Astrocyte (in vitro differentiated cells and primary cell): ENCODE data around the gene COPS9. TPM values are rescaled to one million over a fixed set of nuclear protein-coding genes. Genes with fewer than 3 reads are reported as not detected.

Experiments used
- DNase-seq: peaks from one replicate; pipeline ENCODE4 v3.0.0-alpha.2; 2010; ENCODE audit warnings: low read depth
- FAIRE-seq: peaks from 2 replicates; lab custom pipeline; 2011; peaks lifted over from hg19 to GRCh38; lab: Jason Lieb, UNC
- H2AFZ ChIP-seq: 2 replicates; pipeline ENCODE4 v1.6.0; 2012; ENCODE audit warnings: low read depth, low read length, inconsistent platforms
- H3K27ac ChIP-seq: 2 replicates; pipeline ENCODE4 v1.5.1; 2011; ENCODE audit warnings: low read depth, low read length, inconsistent platforms
- H3K27me3 ChIP-seq: 2 replicates; pipeline ENCODE4 v1.6.0; 2011; ENCODE audit warnings: low read length, inconsistent platforms; ENCODE audit not compliant: insufficient read depth
- H3K36me3 ChIP-seq: 2 replicates; pipeline ENCODE4 v1.5.1; 2011; ENCODE audit warnings: low read length, inconsistent platforms; ENCODE audit not compliant: insufficient read depth
- H3K4me1 ChIP-seq: 2 replicates; pipeline ENCODE4 v1.5.1; 2011; ENCODE audit warnings: low read length, inconsistent platforms; ENCODE audit not compliant: insufficient read depth
- H3K4me2 ChIP-seq: 2 replicates; pipeline ENCODE4 v1.6.0; 2012; ENCODE audit warnings: low read length, inconsistent platforms
- H3K4me3 ChIP-seq: 2 replicates; pipeline ENCODE4 v1.5.1; 2011; ENCODE audit warnings: low read depth, mild to moderate bottlenecking, low read length, inconsistent platforms; ENCODE audit not compliant: insufficient read depth
- H3K79me2 ChIP-seq: 2 replicates; pipeline ENCODE4 v1.6.0; 2012; ENCODE audit warnings: mild to moderate bottlenecking, low read length, inconsistent platforms; ENCODE audit not compliant: insufficient read depth
- H3K9ac ChIP-seq: 2 replicates; pipeline ENCODE4 v1.6.0; 2012; ENCODE audit warnings: mild to moderate bottlenecking, low read length, inconsistent platforms
- H3K9me3 ChIP-seq: 2 replicates; pipeline ENCODE4 v1.5.1; 2012; ENCODE audit warnings: low read depth, mild to moderate bottlenecking, low read length, inconsistent platforms; ENCODE audit not compliant: insufficient read depth
- H4K20me1 ChIP-seq: 2 replicates; pipeline ENCODE4 v1.6.0; 2012; ENCODE audit warnings: low read length, inconsistent platforms; ENCODE audit not compliant: insufficient read depth
- H3K27ac Mint-ChIP-seq: one replicate; pipeline ENCODE4 v1.8.0; 2021; ENCODE audit warnings: mild to moderate bottlenecking, mixed read lengths; ENCODE audit not compliant: unreplicated experiment
- H3K27me3 Mint-ChIP-seq: one replicate; pipeline ENCODE4 v1.8.0; 2021; ENCODE audit warnings: low read depth, mixed read lengths; ENCODE audit not compliant: unreplicated experiment
- H3K36me3 Mint-ChIP-seq: one replicate; pipeline ENCODE4 v1.8.0; 2021; ENCODE audit warnings: low read depth, mixed read lengths; ENCODE audit not compliant: unreplicated experiment
- H3K4me1 Mint-ChIP-seq: one replicate; pipeline ENCODE4 v1.8.0; 2021; ENCODE audit warnings: low read depth, mixed read lengths; ENCODE audit not compliant: unreplicated experiment
- H3K4me3 Mint-ChIP-seq: one replicate; pipeline ENCODE4 v1.8.0; 2021; ENCODE audit warnings: mild to moderate bottlenecking, moderate library complexity, mixed read lengths; ENCODE audit not compliant: unreplicated experiment
- H3K9me3 Mint-ChIP-seq: one replicate; pipeline ENCODE4 v1.8.0; 2021; ENCODE audit warnings: mild to moderate bottlenecking, mixed read lengths; ENCODE audit not compliant: unreplicated experiment
- CTCF ChIP-seq: IDR thresholded peaks from 2 replicates; pipeline ENCODE4 v1.5.1; 2011; ENCODE audit warnings: low read depth, mild to moderate bottlenecking, inconsistent platforms, low read length, moderate library complexity; ENCODE audit not compliant: insufficient read depth
- EZH2 ChIP-seq: IDR thresholded peaks from 2 replicates; pipeline ENCODE4 v1.6.1; 2012; ENCODE audit warnings: mild to moderate bottlenecking, low read length, inconsistent platforms; ENCODE audit not compliant: insufficient read depth
- total RNA-seq: library from RNA; stranded (reverse); gene quantifications from 2 replicates; pipeline ENCODE4 v1.2.1, GENCODE V29; 2021

Gene COPS9
- total RNA-seq, 1 donor from 2014 or later = 192 TPM

GRCh38 chr2:240163844-240164574, 27.9 kb upstream of the COPS9 start:
- Mint-ChIP-seq H3K9me3 (peaks cover 6% of the 10 kb centered on the region), H3K27me3 (peaks cover 51% of the 10 kb centered on the region), H3K4me1 (no peaks in the 10 kb centered on the region), H3K27ac (no peak overlapping the region), H3K36me3 (no peaks in the 10 kb centered on the region), H3K4me3 (no peak overlapping the region)
- no peaks in the 10 kb centered on the region for H4K20me1 ChIP-seq
- no peak overlapping the region for H3K4me3 ChIP-seq
- TF ChIP-seq EZH2 (no peak), CTCF (no peak)
- DNase-seq = no peak
- H3K27me3 ChIP-seq = peaks cover 4% of the 10 kb centered on the region
- H2AFZ ChIP-seq = no peak overlapping the region
- no peaks in the 10 kb centered on the region for H3K36me3 ChIP-seq
- no peak overlapping the region for H3K4me2 ChIP-seq
- no peak overlapping the region for H3K9ac ChIP-seq
- H3K79me2 ChIP-seq = no peaks in the 10 kb centered on the region
- no peak overlapping the region for H3K27ac ChIP-seq
- FAIRE-seq = no peak
- H3K4me1 ChIP-seq = no peaks in the 10 kb centered on the region
- H3K9me3 ChIP-seq = no peaks in the 10 kb centered on the region

- no peak for DNase-seq
- Histone ChIP-seq H3K27me3 (peaks cover 4% of the 10 kb centered on the region), H3K4me2 (no peak overlapping the region), H3K4me3 (no peak overlapping the region), H3K4me1 (no peaks in the 10 kb centered on the region), H3K27ac (no peak overlapping the region), H3K9me3 (no peaks in the 10 kb centered on the region), H4K20me1 (no peaks in the 10 kb centered on the region), H3K36me3 (no peaks in the 10 kb centered on the region), H3K9ac (no peak overlapping the region), H2AFZ (no peak overlapping the region), H3K79me2 (no peaks in the 10 kb centered on the region)
- Mint-ChIP-seq H3K9me3 (peaks cover 6% of the 10 kb centered on the region), H3K4me3 (no peak overlapping the region), H3K27ac (no peak overlapping the region), H3K4me1 (no peaks in the 10 kb centered on the region), H3K36me3 (no peaks in the 10 kb centered on the region), H3K27me3 (peaks cover 49% of the 10 kb centered on the region)
- FAIRE-seq = no peak
- no peak for TF ChIP-seq CTCF
- TF ChIP-seq EZH2 = no peak
Measured at GRCh38 chr2:240162939-240163714, 27.0 kb upstream of the COPS9 start.

- peaks cover 49% of the 10 kb centered on the region for H3K27me3 Mint-ChIP-seq
- Histone ChIP-seq H2AFZ (no peak overlapping the region), H3K79me2 (no peaks in the 10 kb centered on the region), H3K9ac (no peak overlapping the region), H3K27me3 (peaks cover 4% of the 10 kb centered on the region), H3K36me3 (no peaks in the 10 kb centered on the region), H3K9me3 (no peaks in the 10 kb centered on the region), H3K4me3 (no peak overlapping the region), H4K20me1 (no peaks in the 10 kb centered on the region), H3K4me1 (no peaks in the 10 kb centered on the region), H3K4me2 (no peak overlapping the region), H3K27ac (no peak overlapping the region)
- no peaks in the 10 kb centered on the region for H3K4me1 Mint-ChIP-seq
- no peak overlapping the region for H3K27ac Mint-ChIP-seq
- H3K9me3 Mint-ChIP-seq = peaks cover 6% of the 10 kb centered on the region
- FAIRE-seq = no peak
- H3K4me3 Mint-ChIP-seq = no peak overlapping the region
- TF ChIP-seq CTCF = no peak
- TF ChIP-seq EZH2 = no peak
- no peaks in the 10 kb centered on the region for H3K36me3 Mint-ChIP-seq
- no peak for DNase-seq
Measured at GRCh38 chr2:240162531-240162930, 26.4 kb upstream of the COPS9 start.
